HepG2 (cell line): ENCODE measurements around the gene APC2. TPM values are rescaled to one million over a fixed set of nuclear protein-coding genes. Genes with fewer than 3 reads are reported as not detected.
A peak's percentile ranks its signal among the peaks of the same experiment; 100 is the strongest.

ENCODE experiments used
- EED ChIP-seq: sonication (generic); formaldehyde crosslinking; IDR thresholded peaks from 2 replicates; pipeline ENCODE4 v1.5.0; 2020; ENCODE audit warnings: mild to moderate bottlenecking, missing genetic modification reagents
- HNRNPH1 ChIP-seq: fragments of 200-400 bp; formaldehyde crosslinking; optimal IDR thresholded peaks from 2 replicates; pipeline ENCODE3; 2017; ENCODE audit warnings: mild to moderate bottlenecking, low read depth, low read length
- KDM6A ChIP-seq: IDR thresholded peaks from 2 replicates; pipeline ENCODE4 v1.6.1; 2016; ENCODE audit warnings: low read depth
- REPIN1 ChIP-seq: sonication (generic); formaldehyde crosslinking; IDR thresholded peaks from 2 replicates; pipeline ENCODE4 v1.8.0; 2022; ENCODE audit warnings: missing genetic modification reagents, low read depth, mild to moderate bottlenecking, borderline replicate concordance
- REST ChIP-seq, 2 experiments: IDR thresholded peaks; 2 replicates each; pipeline ENCODE4 v1.6.1; 2011 to 2012; ENCODE audit warnings: low read length in 2 of 2, borderline replicate concordance in 1 of 2, low read depth in 1 of 2, mild to moderate bottlenecking in 1 of 2, moderate library complexity in 1 of 2
- RFX1 ChIP-seq: fragments of 450-650 bp; IDR thresholded peaks from 2 replicates; pipeline ENCODE4 v1.6.1; 2017
- SMARCE1 ChIP-seq: fragments of 450-650 bp; IDR thresholded peaks from 2 replicates; pipeline ENCODE4 v1.6.1; 2017; ENCODE audit warnings: borderline replicate concordance
- TBP ChIP-seq: sonication (generic); formaldehyde crosslinking; IDR thresholded peaks from 2 replicates; pipeline ENCODE4 v1.5.0; 2020; ENCODE audit warnings: missing genetic modification reagents
- ZFP36L2 ChIP-seq: sonication (generic); formaldehyde crosslinking; IDR thresholded peaks from 2 replicates; pipeline ENCODE4 v1.4.0; 2020; ENCODE audit warnings: missing genetic modification reagents
- ZFP37 ChIP-seq: sonication (generic); formaldehyde crosslinking; IDR thresholded peaks from 2 replicates; pipeline ENCODE4 v1.4.0; 2020; ENCODE audit warnings: missing genetic modification reagents, borderline replicate concordance
- ZFX ChIP-seq: sonication (generic); formaldehyde crosslinking; IDR thresholded peaks from 2 replicates; pipeline ENCODE4 v1.4.0; 2020; ENCODE audit warnings: mild to moderate bottlenecking, low read depth, missing genetic modification reagents, moderate library complexity
- ZNF160 ChIP-seq: sonication (generic); formaldehyde crosslinking; IDR thresholded peaks from 2 replicates; pipeline ENCODE4 v1.8.0; 2022; ENCODE audit warnings: mild to moderate bottlenecking, inconsistent platforms, missing genetic modification reagents
- ZNF274 ChIP-seq: sonication (generic); formaldehyde crosslinking; IDR thresholded peaks from 2 replicates; pipeline ENCODE4 v1.5.1; 2020; ENCODE audit warnings: mild to moderate bottlenecking, missing genetic modification reagents
- ZNF30 ChIP-seq: sonication (generic); formaldehyde crosslinking; IDR thresholded peaks from 2 replicates; pipeline ENCODE4 v1.5.0; 2020; ENCODE audit warnings: mild to moderate bottlenecking, missing genetic modification reagents
- ZNF468 ChIP-seq: sonication (generic); formaldehyde crosslinking; IDR thresholded peaks from 2 replicates; pipeline ENCODE4 v1.8.0; 2022; ENCODE audit warnings: mild to moderate bottlenecking, moderate library complexity, missing genetic modification reagents
- ZNF709 ChIP-seq: sonication (generic); formaldehyde crosslinking; IDR thresholded peaks from 2 replicates; pipeline ENCODE4 v1.5.0; 2020; ENCODE audit warnings: mild to moderate bottlenecking, missing genetic modification reagents
- polyA plus RNA-seq, 8 experiments: library from polyadenylated mRNA; depleted of rRNA in 3 of 8; stranded (reverse) in 7 of 8; unstranded in 1 of 8; fragments of >200 nt; fragmentation: Illumina TruSeq in 4 of 8; extraction: Trizol in 4 of 8; gene quantifications; 2 replicates each; pipeline versions ENCODE4 v1.2.1 to v1.2.3, GENCODE V29; 2011 to 2016; ENCODE audit warnings: low read depth in 4 of 8, missing spikeins in 1 of 8, mixed read lengths in 1 of 8; ENCODE audit not compliant: insufficient read depth in 1 of 8
- total RNA-seq, 5 experiments: library from RNA; depleted of rRNA; stranded (reverse); fragments of >200 nt; fragmentation: Illumina TruSeq; extraction: Trizol; gene quantifications; 2 replicates each; pipeline ENCODE4 v1.2.3, GENCODE V29; 2016; ENCODE audit warnings: low read depth in 1 of 5
- TF ChIP-seq, protein P1 (sequence below): sonication (generic); formaldehyde crosslinking; IDR thresholded peaks from 2 replicates; pipeline ENCODE4 v1.5.0; 2020; ENCODE audit warnings: missing genetic modification reagents
- TF ChIP-seq, protein P2 (sequence below): sonication (generic); formaldehyde crosslinking; conservative IDR thresholded peaks from 2 replicates; pipeline ENCODE4 v1.8.0; 2022; ENCODE audit warnings: missing genetic modification reagents
- TF ChIP-seq, protein P3 (sequence below): sonication (generic); formaldehyde crosslinking; IDR thresholded peaks from 2 replicates; pipeline ENCODE4 v1.5.1; 2020; ENCODE audit warnings: missing genetic modification reagents, mild to moderate bottlenecking, borderline replicate concordance
- TF ChIP-seq, protein P4 (sequence below): sonication (generic); formaldehyde crosslinking; IDR thresholded peaks from 2 replicates; pipeline ENCODE4 v1.8.0; 2022; ENCODE audit warnings: mild to moderate bottlenecking, missing genetic modification reagents, moderate library complexity

Gene APC2
- total and polyA plus RNA-seq, 2 of the 13 experiments (the other 11 are each of a cell fraction or from before 2014, with no cell fraction given): 0.08 to 0.22 TPM

DNA sequence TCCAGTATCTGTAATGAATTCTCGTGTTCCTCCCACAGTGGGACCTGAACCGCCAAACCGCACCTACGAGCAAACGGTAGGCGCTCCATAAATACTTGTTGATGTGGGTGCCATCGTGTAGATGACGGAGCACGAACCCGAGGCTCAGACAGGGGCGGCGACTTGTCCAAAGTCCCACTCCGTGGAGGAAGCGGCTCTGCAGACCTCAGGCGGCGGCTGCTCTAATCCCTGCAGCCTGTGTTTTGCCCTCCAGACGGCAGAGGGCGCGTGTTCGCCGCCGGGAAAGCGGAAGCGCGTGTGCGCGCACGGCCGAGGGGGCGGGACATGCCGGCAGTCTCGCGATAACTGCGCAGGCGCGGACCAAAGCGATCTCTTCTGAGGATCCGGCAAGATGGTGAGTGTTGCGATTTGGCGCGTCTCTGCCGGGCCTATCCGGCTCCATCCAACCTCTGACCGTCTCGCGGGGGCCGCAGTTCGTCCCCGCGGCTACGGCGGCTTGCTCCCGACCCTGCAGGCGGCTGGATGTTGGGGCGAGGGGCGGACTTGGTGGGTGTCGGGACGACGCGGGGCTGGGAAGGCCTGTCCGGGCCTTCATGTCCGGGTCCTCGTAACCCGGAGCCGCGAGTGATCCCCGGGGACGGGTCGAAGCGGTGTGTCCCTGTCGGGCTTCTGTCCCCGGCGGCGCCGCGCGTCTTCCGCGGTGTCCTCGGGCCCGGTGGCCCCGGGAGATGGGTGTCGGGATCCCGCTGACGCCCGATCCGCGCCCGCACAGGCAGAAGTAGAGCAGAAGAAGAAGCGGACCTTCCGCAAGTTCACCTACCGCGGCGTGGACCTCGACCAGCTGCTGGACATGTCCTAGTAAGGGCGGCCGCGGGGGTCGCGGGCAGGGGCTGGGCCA is 11.6 kb upstream of the APC2 start, which contains the start of gene RPS15 (continued):
- peak in 1 of 2 experiments; percentile 68; a peak in 2 of 4 replicates for TF ChIP-seq REST (IDR thresholded peaks at IDR 0.05; ENCODE audit: borderline replicate concordance in 1 of 2, low read depth in 1 of 2, low read length in 2 of 2)
- TF ChIP-seq EED (CRISPR knock-in tag): peak; percentile 93
- no peak for TF ChIP-seq HNRNPH1
- TF ChIP-seq, protein P1, sequence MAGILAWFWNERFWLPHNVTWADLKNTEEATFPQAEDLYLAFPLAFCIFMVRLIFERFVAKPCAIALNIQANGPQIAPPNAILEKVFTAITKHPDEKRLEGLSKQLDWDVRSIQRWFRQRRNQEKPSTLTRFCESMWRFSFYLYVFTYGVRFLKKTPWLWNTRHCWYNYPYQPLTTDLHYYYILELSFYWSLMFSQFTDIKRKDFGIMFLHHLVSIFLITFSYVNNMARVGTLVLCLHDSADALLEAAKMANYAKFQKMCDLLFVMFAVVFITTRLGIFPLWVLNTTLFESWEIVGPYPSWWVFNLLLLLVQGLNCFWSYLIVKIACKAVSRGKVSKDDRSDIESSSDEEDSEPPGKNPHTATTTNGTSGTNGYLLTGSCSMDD (CRISPR knock-in tag): no peak
- TF ChIP-seq ZNF30: 0 out of 2 replicates have a peak, but pooled peaks have one; percentile 18
- peak; percentile 81; the same call in 1 of the 2 replicates for TF ChIP-seq ZFP36L2 (CRISPR knock-in tag)
- TF ChIP-seq, protein P2, sequence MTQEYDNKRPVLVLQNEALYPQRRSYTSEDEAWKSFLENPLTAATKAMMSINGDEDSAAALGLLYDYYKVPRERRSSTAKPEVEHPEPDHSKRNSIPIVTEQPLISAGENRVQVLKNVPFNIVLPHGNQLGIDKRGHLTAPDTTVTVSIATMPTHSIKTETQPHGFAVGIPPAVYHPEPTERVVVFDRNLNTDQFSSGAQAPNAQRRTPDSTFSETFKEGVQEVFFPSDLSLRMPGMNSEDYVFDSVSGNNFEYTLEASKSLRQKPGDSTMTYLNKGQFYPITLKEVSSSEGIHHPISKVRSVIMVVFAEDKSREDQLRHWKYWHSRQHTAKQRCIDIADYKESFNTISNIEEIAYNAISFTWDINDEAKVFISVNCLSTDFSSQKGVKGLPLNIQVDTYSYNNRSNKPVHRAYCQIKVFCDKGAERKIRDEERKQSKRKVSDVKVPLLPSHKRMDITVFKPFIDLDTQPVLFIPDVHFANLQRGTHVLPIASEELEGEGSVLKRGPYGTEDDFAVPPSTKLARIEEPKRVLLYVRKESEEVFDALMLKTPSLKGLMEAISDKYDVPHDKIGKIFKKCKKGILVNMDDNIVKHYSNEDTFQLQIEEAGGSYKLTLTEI: no peak
- TF ChIP-seq SMARCE1: no peak
- no peak for TF ChIP-seq RFX1
- 0 out of 2 replicates have a peak, but pooled peaks have one; percentile 67 for TF ChIP-seq TBP (CRISPR knock-in tag)
- peak; percentile 100 for TF ChIP-seq ZFX (CRISPR knock-in tag)
- peak; percentile 95 for TF ChIP-seq REPIN1
- TF ChIP-seq ZNF274 (CRISPR knock-in tag): peak; percentile 87
- TF ChIP-seq, protein P3, sequence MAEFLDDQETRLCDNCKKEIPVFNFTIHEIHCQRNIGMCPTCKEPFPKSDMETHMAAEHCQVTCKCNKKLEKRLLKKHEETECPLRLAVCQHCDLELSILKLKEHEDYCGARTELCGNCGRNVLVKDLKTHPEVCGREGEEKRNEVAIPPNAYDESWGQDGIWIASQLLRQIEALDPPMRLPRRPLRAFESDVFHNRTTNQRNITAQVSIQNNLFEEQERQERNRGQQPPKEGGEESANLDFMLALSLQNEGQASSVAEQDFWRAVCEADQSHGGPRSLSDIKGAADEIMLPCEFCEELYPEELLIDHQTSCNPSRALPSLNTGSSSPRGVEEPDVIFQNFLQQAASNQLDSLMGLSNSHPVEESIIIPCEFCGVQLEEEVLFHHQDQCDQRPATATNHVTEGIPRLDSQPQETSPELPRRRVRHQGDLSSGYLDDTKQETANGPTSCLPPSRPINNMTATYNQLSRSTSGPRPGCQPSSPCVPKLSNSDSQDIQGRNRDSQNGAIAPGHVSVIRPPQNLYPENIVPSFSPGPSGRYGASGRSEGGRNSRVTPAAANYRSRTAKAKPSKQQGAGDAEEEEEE (CRISPR knock-in tag): no peak; the same call in 1 of the 2 replicates
- TF ChIP-seq ZFP37 (CRISPR knock-in tag): peak; percentile 94; the same call in 1 of the 2 replicates
- 0 out of 2 replicates have a peak, but pooled peaks have one; percentile 62 for TF ChIP-seq ZNF160 (CRISPR knock-in tag)
- TF ChIP-seq, protein P4, sequence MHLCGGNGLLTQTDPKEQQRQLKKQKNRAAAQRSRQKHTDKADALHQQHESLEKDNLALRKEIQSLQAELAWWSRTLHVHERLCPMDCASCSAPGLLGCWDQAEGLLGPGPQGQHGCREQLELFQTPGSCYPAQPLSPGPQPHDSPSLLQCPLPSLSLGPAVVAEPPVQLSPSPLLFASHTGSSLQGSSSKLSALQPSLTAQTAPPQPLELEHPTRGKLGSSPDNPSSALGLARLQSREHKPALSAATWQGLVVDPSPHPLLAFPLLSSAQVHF (CRISPR knock-in tag): peak; percentile 89; the same call in 1 of the 2 replicates
- no peak for TF ChIP-seq ZNF468 (CRISPR knock-in tag)
- TF ChIP-seq ZNF709 (CRISPR knock-in tag): peak; percentile 83
- TF ChIP-seq KDM6A (CRISPR knock-in tag): peak; percentile 23; the same call in 1 of the 2 replicates
